CD4-positive, alpha-beta memory T cell (primary cell): ENCODE data around the gene PI4KB. TPM values are rescaled to one million over a fixed set of nuclear protein-coding genes. Genes with fewer than 3 reads are reported as not detected.
"Not testable (repeated sequence)": the region's sequence is repeated elsewhere in the genome, so short reads cannot be mapped to it uniquely, and the experiment has no call there.

Source experiments
- CTCF ChIA-PET: fragments of 350-600 bp; sonication (Branson Sonifier 250); formaldehyde crosslinking; loops from one replicate; lab custom pipeline; 2021; ENCODE audit warnings: inconsistent platforms; ENCODE audit not compliant: partially characterized antibody; lab: Charles Lee
- POLR2A ChIA-PET: fragments of 350-600 bp; sonication (Branson Sonifier 250); formaldehyde crosslinking; loops from one replicate; lab custom pipeline; 2021; ENCODE audit not compliant: partially characterized antibody; lab: Charles Lee
- DNase-seq, 5 donors: peaks; one replicate each; pipeline versions ENCODE4 v3.0.0 to v3.0.0-alpha.2; 2020 to 2022; ENCODE audit warnings: mixed read lengths in 1 of 5
- H3K27ac ChIP-seq: one replicate; pipeline ENCODE4 v1.7.0; 2013; ENCODE audit warnings: low read depth, low read length
- H3K27me3 ChIP-seq: 2 replicates; pipeline ENCODE4 v1.7.0; 2013; ENCODE audit warnings: mild to moderate bottlenecking, low read length, moderate library complexity; ENCODE audit not compliant: insufficient read depth
- H3K36me3 ChIP-seq: 2 replicates; pipeline ENCODE4 v1.7.0; 2013; ENCODE audit warnings: mild to moderate bottlenecking, low read length, moderate library complexity; ENCODE audit not compliant: insufficient read depth
- H3K4me1 ChIP-seq: 2 replicates; pipeline ENCODE4 v1.7.0; 2013; ENCODE audit warnings: mild to moderate bottlenecking, low read length, moderate library complexity; ENCODE audit not compliant: insufficient read depth
- H3K4me3 ChIP-seq, 2 donors: one replicate each; pipeline ENCODE4 v1.7.0; 2013; ENCODE audit warnings: low read length in 2 of 2, mild to moderate bottlenecking in 1 of 2
- H3K9me3 ChIP-seq, 2 donors: one replicate each; pipeline ENCODE4 v1.7.0; 2013; ENCODE audit warnings: low read length in 2 of 2, control low read depth in 1 of 2; ENCODE audit not compliant: control insufficient read depth in 1 of 2
- H3K27ac Mint-ChIP-seq, 7 donors: one replicate each; pipeline ENCODE4 v1.8.0; 2020 to 2021; ENCODE audit warnings: mixed read lengths in 7 of 7, mild to moderate bottlenecking in 6 of 7, inconsistent platforms in 3 of 7, moderate library complexity in 3 of 7
- H3K27me3 Mint-ChIP-seq, 2 donors: one replicate each; pipeline ENCODE4 v1.8.0; 2020 to 2021; ENCODE audit warnings: mixed read lengths in 2 of 2
- H3K36me3 Mint-ChIP-seq, 2 donors: one replicate each; pipeline ENCODE4 v1.8.0; 2020 to 2021; ENCODE audit warnings: mixed read lengths in 2 of 2, inconsistent platforms in 1 of 2, mild to moderate bottlenecking in 1 of 2
- H3K4me1 Mint-ChIP-seq, 4 donors: one replicate each; pipeline ENCODE4 v1.8.0; 2020 to 2021; ENCODE audit warnings: mixed read lengths in 4 of 4, mild to moderate bottlenecking in 1 of 4
- H3K4me3 Mint-ChIP-seq, 8 donors: one replicate each; pipeline ENCODE4 v1.8.0; 2020 to 2021; ENCODE audit warnings: mixed read lengths in 8 of 8, mild to moderate bottlenecking in 7 of 8, moderate library complexity in 6 of 8, inconsistent platforms in 3 of 8
- H3K9me3 Mint-ChIP-seq, 8 donors: one replicate each; pipeline ENCODE4 v1.8.0; 2020 to 2021; ENCODE audit warnings: mixed read lengths in 8 of 8, mild to moderate bottlenecking in 5 of 8, inconsistent platforms in 3 of 8, moderate library complexity in 1 of 8
- intact Hi-C: fragments of 100-400 bp; cut with micrococcal nuclease; formaldehyde crosslinking; loops from one replicate; pipeline ENCODE4 v1.15.1; 2023
- polyA plus RNA-seq, 2 donors: library from polyadenylated mRNA; unstranded; fragments of 300-500 nt; fragmentation: Illumina TruSeq; gene quantifications; one replicate each; pipeline ENCODE4 v1.2.3, GENCODE V29; 2021
- total RNA-seq, 2 experiments: library from RNA; stranded (reverse); gene quantifications; one replicate each; pipeline ENCODE4 v1.2.3, GENCODE V29; 2021

PI4KB gene
- total and polyA plus RNA-seq, 4 experiments from 2014 or later, result 56.6 to 97.4 (median 78.0) TPM

GRCh38 chr1:151277249-151277648 is 50.0 kb downstream of the PI4KB start:
- DNase-seq, result no peak
- Mint-ChIP-seq H3K27me3 (no peaks in the 10 kb centered on the region), H3K27ac (peak overlapping the region in 1 of 7 donors; percentile 8), H3K9me3 (peaks cover 0 to 6% (median 0%) of the 10 kb centered on the region in 8 donors), H3K4me3 (no peak overlapping the region), H3K4me1 (peaks cover 1 to 15% (median 9%) of the 10 kb centered on the region in 4 donors), H3K36me3 (peaks cover 4 to 14% of the 10 kb centered on the region in 2 donors)
- H3K36me3 ChIP-seq, result no peaks in the 10 kb centered on the region
- no peaks in the 10 kb centered on the region for H3K27me3 ChIP-seq
- H3K4me3 ChIP-seq, result no peak overlapping the region
- H3K9me3 ChIP-seq, result no peaks in the 10 kb centered on the region
- H3K4me1 ChIP-seq, result peaks cover 5% of the 10 kb centered on the region
- no peak overlapping the region for H3K27ac ChIP-seq
- ChIA-PET CTCF (interaction anchor here (1.2 to 1.6 kb wide), 2 partner anchors 24 to 63 kb away, joined by 6 to 7 read pairs; no protein-coding TSS in a partner anchor), POLR2A (interaction anchor here (1.4 kb wide), 1 partner anchor 22 kb away, joined by 4 read pairs; no protein-coding TSS in a partner anchor)
- intact Hi-C loops, result no loop called here

GRCh38 chr1:151275341-151275740 is 51.9 kb downstream of the PI4KB start:
- H3K4me1 ChIP-seq, H3K4me3 ChIP-seq, DNase-seq, H3K4me1 Mint-ChIP-seq, H3K9me3 ChIP-seq, intact Hi-C loops, H3K27ac ChIP-seq, H3K27ac Mint-ChIP-seq, CTCF ChIA-PET, H3K9me3 Mint-ChIP-seq, H3K4me3 Mint-ChIP-seq, H3K36me3 ChIP-seq, H3K27me3 ChIP-seq, H3K27me3 Mint-ChIP-seq, POLR2A ChIA-PET: not testable (repeated sequence)
- peaks cover 10 to 11% of the 10 kb centered on the region in 2 donors for H3K36me3 Mint-ChIP-seq

- peaks cover 10 to 16% of the 10 kb centered on the region in 2 donors for H3K36me3 Mint-ChIP-seq
Measured at GRCh38 chr1:151273924-151274466, 53.2 kb downstream of the PI4KB start.

GRCh38 chr1:151267760-151268159 is 59.5 kb downstream of the PI4KB start:
- peaks cover 38 to 61% of the 10 kb centered on the region in 2 donors for H3K36me3 Mint-ChIP-seq
- no peak overlapping the region for H3K4me3 Mint-ChIP-seq
- no peaks in the 10 kb centered on the region for H3K27me3 Mint-ChIP-seq
- H3K4me1 Mint-ChIP-seq, result no peaks in the 10 kb centered on the region
- H3K9me3 Mint-ChIP-seq, result no peaks in the 10 kb centered on the region
- ChIA-PET POLR2A (no interaction called here), CTCF (no interaction called here)
- Histone ChIP-seq H3K27me3 (no peaks in the 10 kb centered on the region), H3K27ac (no peak overlapping the region), H3K4me1 (no peaks in the 10 kb centered on the region), H3K9me3 (no peaks in the 10 kb centered on the region), H3K4me3 (no peak overlapping the region), H3K36me3 (peaks cover 46% of the 10 kb centered on the region)
- no peak for DNase-seq
- peak overlapping the region in 3 of 7 donors; percentile 42 to 72 (median 60) for H3K27ac Mint-ChIP-seq
- intact Hi-C loops, result no loop called here

More at GRCh38 chr1:151273924-151274466, 53.2 kb downstream of the PI4KB start:
- CTCF ChIA-PET, result interaction anchor here (1.3 kb wide), 1 partner anchor 27 kb away, joined by 3 read pairs; no protein-coding TSS in a partner anchor
- Histone ChIP-seq H3K9me3 (no peaks in the 10 kb centered on the region), H3K27me3 (no peaks in the 10 kb centered on the region), H3K36me3 (no peaks in the 10 kb centered on the region), H3K4me3 (no peak overlapping the region), H3K4me1 (no peaks in the 10 kb centered on the region), H3K27ac (no peak overlapping the region)
- H3K9me3 Mint-ChIP-seq, result peaks cover 0 to 1% (median 0%) of the 10 kb centered on the region in 8 donors
- H3K27me3 Mint-ChIP-seq, result no peaks in the 10 kb centered on the region
- H3K27ac Mint-ChIP-seq, result peak overlapping the region in 3 of 7 donors; percentile 48 to 62 (median 62)
- POLR2A ChIA-PET, result interaction anchor here (0.7 kb wide), 1 partner anchor 695 kb away, joined by 3 read pairs; no protein-coding TSS in a partner anchor
- DNase-seq, result no peak
- no peaks in the 10 kb centered on the region for H3K4me1 Mint-ChIP-seq
- intact Hi-C loops, result no loop called here
- no peak overlapping the region for H3K4me3 Mint-ChIP-seq

- peaks cover 38 to 63% of the 10 kb centered on the region in 2 donors for H3K36me3 Mint-ChIP-seq
- H3K27me3 ChIP-seq, result no peaks in the 10 kb centered on the region
- H3K27ac Mint-ChIP-seq, result peak overlapping the region in 1 of 7 donors; percentile 54
- no peaks in the 10 kb centered on the region for H3K4me1 Mint-ChIP-seq
- intact Hi-C loops, result no loop called here
- ChIA-PET POLR2A (no interaction called here), CTCF (no interaction called here)
- no peak overlapping the region for H3K4me3 Mint-ChIP-seq
- H3K9me3 Mint-ChIP-seq, result no peaks in the 10 kb centered on the region
- no peaks in the 10 kb centered on the region for H3K9me3 ChIP-seq
- H3K4me3 ChIP-seq, result no peak overlapping the region
- H3K4me1 ChIP-seq, result no peaks in the 10 kb centered on the region
- no peaks in the 10 kb centered on the region for H3K27me3 Mint-ChIP-seq
- no peak for DNase-seq
- peaks cover 48% of the 10 kb centered on the region for H3K36me3 ChIP-seq
- no peak overlapping the region for H3K27ac ChIP-seq
Measured at GRCh38 chr1:151266821-151267220, 60.4 kb downstream of the PI4KB start.

GRCh38 chr1:151266315-151266714 is 60.9 kb downstream of the PI4KB start:
- intact Hi-C loops, result no loop called here
- H3K4me1 Mint-ChIP-seq, result no peaks in the 10 kb centered on the region
- H3K27ac ChIP-seq, result no peak overlapping the region
- ChIA-PET CTCF (no interaction called here), POLR2A (interaction anchor here (1.5 kb wide), 1 partner anchor 11 kb away, joined by 4 read pairs; the partner anchor contains the start of gene PSMD4)
- H3K4me3 Mint-ChIP-seq, result no peak overlapping the region
- H3K9me3 Mint-ChIP-seq, result no peaks in the 10 kb centered on the region
- H3K9me3 ChIP-seq, result no peaks in the 10 kb centered on the region
- peak overlapping the region in 2 of 7 donors; percentile 54 to 81 for H3K27ac Mint-ChIP-seq
- H3K36me3 ChIP-seq, result peaks cover 48% of the 10 kb centered on the region
- no peaks in the 10 kb centered on the region for H3K4me1 ChIP-seq
- no peaks in the 10 kb centered on the region for H3K27me3 ChIP-seq
- H3K27me3 Mint-ChIP-seq, result no peaks in the 10 kb centered on the region
- no peak overlapping the region for H3K4me3 ChIP-seq
- H3K36me3 Mint-ChIP-seq, result peaks cover 34 to 59% of the 10 kb centered on the region in 2 donors
- no peak for DNase-seq

- no peak overlapping the region for H3K27ac ChIP-seq
- peaks cover 48% of the 10 kb centered on the region for H3K36me3 ChIP-seq
- H3K27me3 ChIP-seq, result no peaks in the 10 kb centered on the region
- Mint-ChIP-seq H3K27ac (peak overlapping the region in 5 of 7 donors; percentile 4 to 85 (median 63)), H3K27me3 (no peaks in the 10 kb centered on the region), H3K36me3 (peaks cover 33 to 57% of the 10 kb centered on the region in 2 donors), H3K4me1 (no peaks in the 10 kb centered on the region), H3K4me3 (no peak overlapping the region), H3K9me3 (no peaks in the 10 kb centered on the region)
- DNase-seq, result no peak
- no peak overlapping the region for H3K4me3 ChIP-seq
- H3K9me3 ChIP-seq, result no peaks in the 10 kb centered on the region
- POLR2A ChIA-PET, result interaction anchor here (0.5 to 1.5 kb wide), 2 partner anchors 11 to 639 kb away, joined by 3 to 4 read pairs; partner anchors contain the start of gene PSMD4
- no peaks in the 10 kb centered on the region for H3K4me1 ChIP-seq
- CTCF ChIA-PET, result interaction anchor here (1.1 to 1.9 kb wide), 3 partner anchors 11 to 468 kb away, joined by 3 to 4 read pairs (median 3); partner anchors contain the start of gene PSMD4
- intact Hi-C loops, result no loop called here
Measured at GRCh38 chr1:151265446-151266236, 61.6 kb downstream of the PI4KB start.
